HL-60 (cell line): Measurements from ENCODE around the gene TRAPPC11.

Experiments
- DNase-seq, 2 experiments: peaks; one replicate each; pipeline ENCODE4 v3.0.0-alpha.2; 2010 to 2020; ENCODE audit warnings: low read depth in 1 of 2, low spot score in 1 of 2
- H3K27ac ChIP-seq: fragments of 250-450 bp; sonication (Bioruptor Pico); replicated peaks from 2 replicates; pipeline ENCODE4 v1.5.1; 2020; ENCODE audit warnings: mild to moderate bottlenecking, moderate library complexity
- H3K27me3 ChIP-seq: fragments of 250-450 bp; sonication (Bioruptor Pico); 2 replicates; pipeline ENCODE4 v1.5.1; 2021; ENCODE audit warnings: mild to moderate bottlenecking, moderate library complexity; ENCODE audit not compliant: insufficient read depth, poor library complexity, severe bottlenecking
- H3K4me3 ChIP-seq: replicated peaks from 2 replicates; pipeline ENCODE4 v1.5.1; 2011; ENCODE audit warnings: mild to moderate bottlenecking, control low read depth, low read length; ENCODE audit not compliant: insufficient read depth
- GABPA ChIP-seq: IDR thresholded peaks from 2 replicates; pipeline ENCODE4 v1.6.1; 2012; ENCODE audit warnings: low read depth
- POLR2AphosphoS5 ChIP-seq: IDR thresholded peaks from 2 replicates; pipeline ENCODE4 v1.6.1; 2012; ENCODE audit warnings: low read depth
- SPI1 ChIP-seq: IDR thresholded peaks from 2 replicates; pipeline ENCODE4 v1.6.1; 2012; ENCODE audit warnings: low read depth, mild to moderate bottlenecking, borderline replicate concordance
- TF ChIP-seq, protein P1 (sequence below): IDR thresholded peaks from one replicate; pipeline ENCODE4 v1.5.1; 2011; ENCODE audit warnings: low read length, control low read depth, inconsistent platforms; ENCODE audit not compliant: insufficient read depth
- TF ChIP-seq, protein P2 (sequence below): IDR thresholded peaks from 2 replicates; pipeline ENCODE4 v1.6.1; 2012; ENCODE audit warnings: low read depth; ENCODE audit not compliant: insufficient replicate concordance

TRAPPC11 gene

DNA sequence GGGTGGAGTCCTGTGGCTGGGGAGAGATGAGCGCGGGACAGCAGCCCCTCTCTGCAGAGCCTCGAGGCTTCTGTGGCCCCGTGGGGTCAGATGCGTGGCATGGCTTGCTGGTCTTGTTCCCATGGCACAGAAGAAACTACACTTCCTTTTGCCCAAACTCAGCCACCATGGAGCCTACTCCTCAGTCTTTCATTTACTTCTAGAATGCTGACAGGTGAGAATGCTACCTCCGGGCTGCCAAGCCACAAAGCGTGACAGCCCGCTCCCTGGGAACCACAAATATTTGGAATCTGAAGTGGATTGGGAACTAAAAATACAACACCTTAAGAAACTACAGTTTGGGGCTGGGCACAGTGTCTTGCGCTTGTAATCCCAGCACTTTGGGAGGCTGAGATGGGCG lies 98.0 kb downstream of the TRAPPC11 start:
- TF ChIP-seq, protein P1, sequence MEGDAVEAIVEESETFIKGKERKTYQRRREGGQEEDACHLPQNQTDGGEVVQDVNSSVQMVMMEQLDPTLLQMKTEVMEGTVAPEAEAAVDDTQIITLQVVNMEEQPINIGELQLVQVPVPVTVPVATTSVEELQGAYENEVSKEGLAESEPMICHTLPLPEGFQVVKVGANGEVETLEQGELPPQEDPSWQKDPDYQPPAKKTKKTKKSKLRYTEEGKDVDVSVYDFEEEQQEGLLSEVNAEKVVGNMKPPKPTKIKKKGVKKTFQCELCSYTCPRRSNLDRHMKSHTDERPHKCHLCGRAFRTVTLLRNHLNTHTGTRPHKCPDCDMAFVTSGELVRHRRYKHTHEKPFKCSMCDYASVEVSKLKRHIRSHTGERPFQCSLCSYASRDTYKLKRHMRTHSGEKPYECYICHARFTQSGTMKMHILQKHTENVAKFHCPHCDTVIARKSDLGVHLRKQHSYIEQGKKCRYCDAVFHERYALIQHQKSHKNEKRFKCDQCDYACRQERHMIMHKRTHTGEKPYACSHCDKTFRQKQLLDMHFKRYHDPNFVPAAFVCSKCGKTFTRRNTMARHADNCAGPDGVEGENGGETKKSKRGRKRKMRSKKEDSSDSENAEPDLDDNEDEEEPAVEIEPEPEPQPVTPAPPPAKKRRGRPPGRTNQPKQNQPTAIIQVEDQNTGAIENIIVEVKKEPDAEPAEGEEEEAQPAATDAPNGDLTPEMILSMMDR, result no peak
- TF ChIP-seq, protein P2, sequence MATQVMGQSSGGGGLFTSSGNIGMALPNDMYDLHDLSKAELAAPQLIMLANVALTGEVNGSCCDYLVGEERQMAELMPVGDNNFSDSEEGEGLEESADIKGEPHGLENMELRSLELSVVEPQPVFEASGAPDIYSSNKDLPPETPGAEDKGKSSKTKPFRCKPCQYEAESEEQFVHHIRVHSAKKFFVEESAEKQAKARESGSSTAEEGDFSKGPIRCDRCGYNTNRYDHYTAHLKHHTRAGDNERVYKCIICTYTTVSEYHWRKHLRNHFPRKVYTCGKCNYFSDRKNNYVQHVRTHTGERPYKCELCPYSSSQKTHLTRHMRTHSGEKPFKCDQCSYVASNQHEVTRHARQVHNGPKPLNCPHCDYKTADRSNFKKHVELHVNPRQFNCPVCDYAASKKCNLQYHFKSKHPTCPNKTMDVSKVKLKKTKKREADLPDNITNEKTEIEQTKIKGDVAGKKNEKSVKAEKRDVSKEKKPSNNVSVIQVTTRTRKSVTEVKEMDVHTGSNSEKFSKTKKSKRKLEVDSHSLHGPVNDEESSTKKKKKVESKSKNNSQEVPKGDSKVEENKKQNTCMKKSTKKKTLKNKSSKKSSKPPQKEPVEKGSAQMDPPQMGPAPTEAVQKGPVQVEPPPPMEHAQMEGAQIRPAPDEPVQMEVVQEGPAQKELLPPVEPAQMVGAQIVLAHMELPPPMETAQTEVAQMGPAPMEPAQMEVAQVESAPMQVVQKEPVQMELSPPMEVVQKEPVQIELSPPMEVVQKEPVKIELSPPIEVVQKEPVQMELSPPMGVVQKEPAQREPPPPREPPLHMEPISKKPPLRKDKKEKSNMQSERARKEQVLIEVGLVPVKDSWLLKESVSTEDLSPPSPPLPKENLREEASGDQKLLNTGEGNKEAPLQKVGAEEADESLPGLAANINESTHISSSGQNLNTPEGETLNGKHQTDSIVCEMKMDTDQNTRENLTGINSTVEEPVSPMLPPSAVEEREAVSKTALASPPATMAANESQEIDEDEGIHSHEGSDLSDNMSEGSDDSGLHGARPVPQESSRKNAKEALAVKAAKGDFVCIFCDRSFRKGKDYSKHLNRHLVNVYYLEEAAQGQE, result no peak
- TF ChIP-seq SPI1 (no peak), GABPA (no peak), POLR2AphosphoS5 (no peak)
- DNase-seq, result no peak
- no peak overlapping the region for H3K27ac ChIP-seq
- H3K27me3 ChIP-seq, result no peaks in the 10 kb centered on the region
- H3K4me3 ChIP-seq, result no peak overlapping the region

DNA sequence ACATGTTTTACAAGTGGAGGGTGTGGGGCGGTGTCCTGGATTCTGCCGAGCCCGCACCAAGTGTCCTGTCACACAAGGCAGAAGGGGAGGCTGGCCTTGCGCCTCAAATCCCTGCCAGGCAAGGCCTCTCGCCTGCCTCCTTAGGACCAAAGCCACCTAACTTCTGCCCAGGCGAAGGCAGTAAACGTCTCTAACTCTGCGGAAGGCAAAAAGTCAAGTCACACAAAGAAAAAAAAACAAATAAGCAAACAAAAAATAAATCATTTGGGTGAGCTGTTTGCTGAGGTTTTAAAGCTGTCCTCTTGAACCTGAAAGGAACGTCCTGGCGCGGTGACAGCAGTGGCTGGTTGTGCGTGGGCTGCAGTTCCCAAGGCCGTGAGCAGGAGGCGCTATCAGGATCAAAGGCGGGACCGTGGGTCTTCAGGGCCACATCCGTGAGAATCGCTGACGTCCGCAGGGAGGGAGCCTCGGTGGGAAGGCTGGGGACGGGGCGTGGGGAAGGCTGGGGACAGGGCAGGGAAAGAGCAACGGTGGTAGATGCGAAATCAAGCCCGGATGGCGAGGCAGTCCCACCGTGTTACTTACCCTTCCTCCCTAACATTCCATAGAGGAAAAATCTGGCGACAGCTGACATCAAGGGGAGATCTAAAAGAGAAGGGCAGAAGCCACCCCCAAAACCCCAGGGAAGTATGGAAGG lies 99.1 kb downstream of the TRAPPC11 start:
- no peak for DNase-seq

DNA sequence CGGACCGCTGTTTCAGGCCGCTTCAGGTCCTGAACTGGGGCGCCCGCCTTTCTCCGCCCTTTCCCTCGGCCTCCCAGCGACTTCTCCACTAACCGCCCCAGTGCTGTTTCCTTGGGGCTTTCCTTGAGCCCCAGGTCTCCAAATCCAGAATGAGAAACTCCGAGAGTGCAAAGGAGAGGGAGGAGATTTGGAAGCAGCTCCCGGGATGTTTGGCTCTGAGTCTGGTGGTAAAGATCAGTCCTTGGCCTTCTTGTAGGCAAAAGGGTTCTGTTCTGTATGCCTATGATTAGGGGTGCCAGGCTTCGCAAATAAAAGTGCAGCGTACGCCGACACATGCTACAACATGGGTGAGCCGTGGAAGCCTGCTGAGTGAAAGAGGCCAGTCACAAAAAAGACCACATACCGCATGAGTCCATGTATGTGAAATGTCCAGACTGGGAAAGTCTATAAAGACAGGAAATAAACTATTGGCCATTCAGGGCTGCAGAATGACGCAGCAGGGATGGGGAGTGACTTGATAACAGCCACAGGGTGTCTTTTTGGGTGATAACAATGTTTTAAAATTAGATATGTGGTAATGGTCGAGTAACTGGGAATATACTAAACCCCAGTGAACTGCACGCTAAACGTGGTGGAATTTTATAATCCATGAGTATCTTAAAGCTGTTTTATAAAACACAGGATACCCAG lies 99.8 kb downstream of the TRAPPC11 start:
- H3K27ac ChIP-seq, result no peak overlapping the region
- no peak for DNase-seq
- TF ChIP-seq, protein P1, result no peak
- TF ChIP-seq, protein P2, result no peak
- no peak for TF ChIP-seq POLR2AphosphoS5
- TF ChIP-seq GABPA, result no peak
- no peak for TF ChIP-seq SPI1
- H3K4me3 ChIP-seq, result no peak overlapping the region
- H3K27me3 ChIP-seq, result no peaks in the 10 kb centered on the region

More for the DNA sequence above, 99.1 kb downstream of the TRAPPC11 start:
- Histone ChIP-seq H3K4me3 (no peak overlapping the region), H3K27me3 (no peaks in the 10 kb centered on the region), H3K27ac (no peak overlapping the region)
- TF ChIP-seq GABPA, result no peak

DNA sequence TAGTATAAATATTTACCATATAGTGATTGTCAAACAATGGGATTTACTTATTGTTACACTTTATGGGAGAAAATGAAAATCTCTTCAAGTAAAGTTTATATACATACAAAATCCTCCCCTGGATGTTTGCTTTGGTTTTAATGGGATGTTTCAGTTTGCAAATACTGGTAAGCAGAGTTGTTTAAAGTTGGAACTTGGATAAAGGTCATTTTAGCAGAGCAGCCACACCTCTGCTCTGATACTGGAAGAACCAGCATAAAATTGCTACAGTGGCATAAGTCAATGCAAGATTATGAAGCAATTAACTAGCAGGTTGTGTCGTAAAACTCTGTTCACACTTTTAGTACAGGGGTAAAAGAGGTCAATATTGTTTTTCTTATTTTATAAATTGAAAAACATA lies 101.2 kb downstream of the TRAPPC11 start:
- TF ChIP-seq SPI1, result no peak
- TF ChIP-seq, protein P1, result no peak
- TF ChIP-seq, protein P2, result no peak
- no peak for TF ChIP-seq POLR2AphosphoS5
- no peak for TF ChIP-seq GABPA
- DNase-seq, result peak in 1 of 2 experiments; percentile 3
- no peak overlapping the region for H3K27ac ChIP-seq
- H3K27me3 ChIP-seq, result no peaks in the 10 kb centered on the region
- H3K4me3 ChIP-seq, result no peak overlapping the region
